Measurements from ENCODE around the gene RNH1. TPM values are rescaled to one million over a fixed set of nuclear protein-coding genes. Genes with fewer than 3 reads are reported as not detected.

Gene RNH1
- total RNA-seq, 2 experiments from 2014 or later, result 65.5 to 65.7 TPM

GRCh38 chr11:501683-502287, 5.3 kb downstream of the RNH1 start:
- Histone ChIP-seq H2AFZ (ENCODE audit: low read length) (no peak overlapping the region), H4K20me1 (ENCODE audit: insufficient read depth, low read length) (no peaks in the 10 kb centered on the region), H3K9me2 (ENCODE audit: insufficient read depth, low read length) (no peaks in the 10 kb centered on the region), H3K4me2 (ENCODE audit: low read length) (no peak overlapping the region), H3K9me3 (ENCODE audit: low read length) (no peaks in the 10 kb centered on the region), H3K36me3 (ENCODE audit: insufficient read depth, low read length) (peaks cover 54% of the 10 kb centered on the region), H3K4me1 (ENCODE audit: insufficient read depth, low read length, poor library complexity, severe bottlenecking) (peaks cover 24% of the 10 kb centered on the region), H3K4me3 (ENCODE audit: low read depth, low read length, poor library complexity, severe bottlenecking) (no peak overlapping the region), H3K79me2 (ENCODE audit: insufficient read depth, low read depth, low read length) (peaks cover 18% of the 10 kb centered on the region), H3K27ac (ENCODE audit: low read depth, low read length, poor library complexity, severe bottlenecking) (no peak overlapping the region)
- POLR2A ChIA-PET, result no interaction called here
- DNase-seq (ENCODE audit: low spot score), result no peak
- intact Hi-C loops (cut with micrococcal nuclease; ENCODE audit: unreplicated experiment), result no loop called here
- BruUV-seq (replicated peaks), result no TSS peak
- CTCF ChIA-PET (ENCODE audit: unreplicated experiment), result no interaction called here
- no peak for TF ChIP-seq EZH2phosphoT487 (IDR thresholded peaks at IDR 0.05; ENCODE audit: borderline replicate concordance, low read depth, low read length)
- TF ChIP-seq CTCF (conservative IDR thresholded peaks at IDR 0.05; ENCODE audit: low read length), result no peak

GRCh38 chr11:501001-501682, 5.9 kb downstream of the RNH1 start:
- Histone ChIP-seq H2AFZ (ENCODE audit: low read length) (no peak overlapping the region), H3K79me2 (ENCODE audit: insufficient read depth, low read depth, low read length) (peaks cover 17% of the 10 kb centered on the region), H3K36me3 (ENCODE audit: insufficient read depth, low read length) (peaks cover 57% of the 10 kb centered on the region), H3K9me3 (ENCODE audit: low read length) (no peaks in the 10 kb centered on the region), H3K4me1 (ENCODE audit: insufficient read depth, low read length, poor library complexity, severe bottlenecking) (peaks cover 24% of the 10 kb centered on the region), H3K4me3 (ENCODE audit: low read depth, low read length, poor library complexity, severe bottlenecking) (no peak overlapping the region), H4K20me1 (ENCODE audit: insufficient read depth, low read length) (no peaks in the 10 kb centered on the region), H3K27ac (ENCODE audit: low read depth, low read length, poor library complexity, severe bottlenecking) (no peak overlapping the region), H3K9me2 (ENCODE audit: insufficient read depth, low read length) (no peaks in the 10 kb centered on the region), H3K4me2 (ENCODE audit: low read length) (no peak overlapping the region)
- CTCF ChIA-PET (ENCODE audit: unreplicated experiment), result no interaction called here
- DNase-seq (ENCODE audit: low spot score), result no peak
- no peak for TF ChIP-seq CTCF (conservative IDR thresholded peaks at IDR 0.05; ENCODE audit: low read length)
- TF ChIP-seq EZH2phosphoT487 (IDR thresholded peaks at IDR 0.05; ENCODE audit: borderline replicate concordance, low read depth, low read length), result no peak
- intact Hi-C loops (cut with micrococcal nuclease; ENCODE audit: unreplicated experiment), result no loop called here
- POLR2A ChIA-PET, result no interaction called here
- no TSS peak for BruUV-seq (replicated peaks)

Data from OCI-LY7 (cell line).